SK-N-SH (cell line): ENCODE measurements around the gene ZDHHC8. TPM values are rescaled to one million over a fixed set of nuclear protein-coding genes. Genes with fewer than 3 reads are reported as not detected.

Source experiments
- CTCF ChIA-PET: fragments of 300-600, 350-600 bp; formaldehyde crosslinking; extraction: SDS; loops from one replicate; lab custom pipeline; 2021; lab: Yijun Ruan, JAX
- POLR2A ChIA-PET: fragments of 350-600 bp; sonication (Branson Sonifier 250); formaldehyde crosslinking; extraction: SDS; loops from one replicate; lab custom pipeline; 2020; ENCODE audit warnings: antibody characterized with exemption, inconsistent platforms; lab: Yijun Ruan, JAX
- DNase-seq: peaks from one replicate; pipeline ENCODE4 v3.0.0; 2012
- H2AFZ ChIP-seq: fragments of 200-600 bp; sonication (generic); 2 replicates; pipeline ENCODE4 v1.8.1; 2016; ENCODE audit warnings: antibody characterized with exemption, mild to moderate bottlenecking, low read depth
- H3F3A ChIP-seq: fragments of 200-600 bp; sonication (generic); replicated peaks from 2 replicates; pipeline ENCODE3; 2016; ENCODE audit warnings: antibody characterized with exemption, mild to moderate bottlenecking; ENCODE audit not compliant: insufficient read depth
- H3K27ac ChIP-seq, 2 experiments: fragments of 200-500 bp in 1 of 2; fragments of 200-600 bp in 1 of 2; sonication (Bioruptor generic) in 1 of 2; sonication (generic), shearing (Covaris generic) in 1 of 2; 2 replicates each; pipeline versions ENCODE4 v1.5.1 to v1.6.1; 2014 to 2016; ENCODE audit warnings: low read depth in 2 of 2, inconsistent platforms in 1 of 2, low read length in 1 of 2, mild to moderate bottlenecking in 1 of 2, mixed read lengths in 1 of 2
- H3K27me3 ChIP-seq: fragments of 200-600 bp; sonication (generic), shearing (Covaris generic); 2 replicates; pipeline ENCODE4 v1.6.1; 2016; ENCODE audit warnings: mixed run types; ENCODE audit not compliant: insufficient read depth
- H3K36me3 ChIP-seq, 2 experiments: fragments of 200-500 bp in 1 of 2; fragments of 200-600 bp in 1 of 2; sonication (Bioruptor generic) in 1 of 2; sonication (generic) in 1 of 2; replicated peaks in 1 of 2; 2 replicates each; pipeline versions ENCODE3 to v1.5.1; 2014 to 2016; ENCODE audit warnings: low read length in 1 of 2, mild to moderate bottlenecking in 1 of 2; ENCODE audit not compliant: insufficient read depth in 2 of 2, control insufficient read depth in 1 of 2
- H3K4me1 ChIP-seq, 2 experiments: fragments of 200-500 bp in 1 of 2; fragments of 200-600 bp in 1 of 2; sonication (Bioruptor generic) in 1 of 2; sonication (generic), shearing (Covaris generic) in 1 of 2; 2 replicates each; pipeline versions ENCODE4 v1.5.1 to v1.6.1; 2014 to 2016; ENCODE audit warnings: low read depth in 1 of 2, low read length in 1 of 2, mixed run types in 1 of 2; ENCODE audit not compliant: insufficient read depth in 2 of 2, control insufficient read depth in 1 of 2
- H3K4me2 ChIP-seq: fragments of 200-600 bp; sonication (generic), shearing (Covaris generic); 2 replicates; pipeline ENCODE4 v1.6.1; 2017; ENCODE audit warnings: mixed run types
- H3K4me3 ChIP-seq, 2 experiments: fragments of 200-500 bp in 1 of 2; fragments of 200-600 bp in 1 of 2; sonication (Bioruptor generic) in 1 of 2; sonication (generic), shearing (Covaris generic) in 1 of 2; 2 replicates each; pipeline versions ENCODE4 v1.5.1 to v1.8.1; 2014 to 2016; ENCODE audit warnings: low read depth in 2 of 2, inconsistent platforms in 1 of 2, low read length in 1 of 2, mild to moderate bottlenecking in 1 of 2, mixed read lengths in 1 of 2, moderate library complexity in 1 of 2
- H3K79me2 ChIP-seq: fragments of 200-600 bp; sonication (generic); 2 replicates; pipeline ENCODE4 v1.8.1; 2017; ENCODE audit warnings: mild to moderate bottlenecking; ENCODE audit not compliant: insufficient read depth
- H3K9ac ChIP-seq: fragments of 200-600 bp; sonication (generic); 2 replicates; pipeline ENCODE4 v1.6.1; 2017; ENCODE audit warnings: mixed run types
- H3K9me2 ChIP-seq: fragments of 200-600 bp; sonication (generic); 2 replicates; pipeline ENCODE4 v1.6.1; 2017; ENCODE audit warnings: mixed run types
- H3K9me3 ChIP-seq: fragments of 200-600 bp; sonication (generic); 2 replicates; pipeline ENCODE4 v1.6.1; 2017; ENCODE audit warnings: mixed run types, mild to moderate bottlenecking, moderate library complexity
- H4K20me1 ChIP-seq: fragments of 200-600 bp; sonication (generic); 2 replicates; pipeline ENCODE4 v1.6.1; 2017; ENCODE audit warnings: mild to moderate bottlenecking, mixed run types; ENCODE audit not compliant: insufficient read depth
- ELF1 ChIP-seq: IDR thresholded peaks from 2 replicates; pipeline ENCODE4 v1.4.0; 2012
- EZH2phosphoT487 ChIP-seq: fragments of 200-600 bp; sonication (generic); IDR thresholded peaks from 2 replicates; pipeline ENCODE4 v1.6.1; 2017; ENCODE audit warnings: low read depth, mixed run types, mild to moderate bottlenecking, antibody characterized with exemption, moderate library complexity, borderline replicate concordance
- FOSL2 ChIP-seq: IDR thresholded peaks from 2 replicates; pipeline ENCODE4 v1.4.0; 2012; ENCODE audit warnings: low read depth, mild to moderate bottlenecking, moderate library complexity, borderline replicate concordance
- FOXJ3 ChIP-seq: sonication (generic); formaldehyde crosslinking; IDR thresholded peaks from 2 replicates; pipeline ENCODE4 v1.5.1; 2020; ENCODE audit warnings: mild to moderate bottlenecking, missing genetic modification reagents
- GATA2 ChIP-seq: sonication (generic); formaldehyde crosslinking; IDR thresholded peaks from 2 replicates; pipeline ENCODE4 v1.5.0; 2020; ENCODE audit warnings: mild to moderate bottlenecking, missing genetic modification reagents
- IRF3 ChIP-seq: fragments of 150-350 bp; IDR thresholded peaks from 2 replicates; pipeline ENCODE4 v1.6.1; 2016; ENCODE audit warnings: mild to moderate bottlenecking, low read depth, low read length
- MXI1 ChIP-seq: IDR thresholded peaks from 2 replicates; pipeline ENCODE4 v1.6.1; 2012; ENCODE audit warnings: mild to moderate bottlenecking, low read depth, low read length, improper control_type of control experiment
- RCOR1 ChIP-seq: fragments of 150-350 bp; IDR thresholded peaks from 2 replicates; pipeline ENCODE4 v1.6.1; 2017; ENCODE audit warnings: antibody characterized with exemption, low read length
- RFX5 ChIP-seq: IDR thresholded peaks from 2 replicates; pipeline ENCODE4 v1.6.1; 2012; ENCODE audit warnings: mild to moderate bottlenecking, improper control_type of control experiment, low read length
- RXRA ChIP-seq: IDR thresholded peaks from 2 replicates; pipeline ENCODE4 v1.4.0; 2012; ENCODE audit warnings: low read depth, mild to moderate bottlenecking, borderline replicate concordance
- TAF1 ChIP-seq: IDR thresholded peaks from 2 replicates; pipeline ENCODE4 v1.6.1; 2012; ENCODE audit warnings: low read depth, mild to moderate bottlenecking, low read length, moderate library complexity, borderline replicate concordance
- USF1 ChIP-seq: IDR thresholded peaks from 2 replicates; pipeline ENCODE4 v1.4.0; 2012; ENCODE audit warnings: low read depth, borderline replicate concordance
- YY1 ChIP-seq: IDR thresholded peaks from 2 replicates; pipeline ENCODE4 v1.4.0; 2012; ENCODE audit warnings: low read depth, mild to moderate bottlenecking
- WGBS: methylation state at CpG from one replicate; pipeline ENCODE4 v1.1.6; 2017; ENCODE audit warnings: low lambda C conversion rate; 5-methylcytosine and 5-hydroxymethylcytosine counted together
- polyA plus RNA-seq, 3 experiments: library from polyadenylated mRNA; depleted of rRNA; stranded (reverse); fragments of >200 nt; gene quantifications; 2 replicates each; pipeline ENCODE4 v1.2.3, GENCODE V29; 2012

ZDHHC8 gene
- polyA plus RNA-seq, 1 of the 3 experiments (the other 2 are of a cell fraction): 65.3 TPM

- TF ChIP-seq IRF3: no peak
- no peak for TF ChIP-seq RCOR1
- no peak for TF ChIP-seq TAF1
- no peak for TF ChIP-seq YY1
- no peak for TF ChIP-seq MXI1
- Histone ChIP-seq H3K9me3 (no peaks in the 10 kb centered on the region), H3F3A (no peaks in the 10 kb centered on the region), H2AFZ (no peak overlapping the region), H3K9ac (no peak overlapping the region), H3K4me3 (no peak overlapping the region), H3K79me2 (peaks cover 71% of the 10 kb centered on the region), H4K20me1 (peaks cover 71% of the 10 kb centered on the region), H3K4me1 (peaks cover 0 to 59% of the 10 kb centered on the region in 2 experiments; a peak in 1 of 4 replicates), H3K36me3 (peaks cover 0 to 4% of the 10 kb centered on the region in 2 experiments), H3K4me2 (no peak overlapping the region), H3K27me3 (no peaks in the 10 kb centered on the region), H3K27ac (peak overlapping the region in 1 of 2 experiments; percentile 69; a peak in 1 of 4 replicates), H3K9me2 (no peaks in the 10 kb centered on the region)
- 94% methylated on average over 11 of the region's 25 CpGs for WGBS
- DNase-seq: no peak
- ChIA-PET CTCF (interaction anchor here (0.6 kb wide), 1 partner anchor 21 kb away, joined by 3 read pairs; no protein-coding TSS in a partner anchor), POLR2A (no interaction called here)
Measured at GRCh38 chr22:20135806-20136602, 4.4 kb downstream of the ZDHHC8 start.

GRCh38 chr22:20136603-20136873 lies 4.9 kb downstream of the ZDHHC8 start:
- Histone ChIP-seq H3K9ac (no peak overlapping the region), H2AFZ (no peak overlapping the region), H4K20me1 (peaks cover 71% of the 10 kb centered on the region), H3K4me1 (peaks cover 0 to 59% of the 10 kb centered on the region in 2 experiments; a peak in 1 of 4 replicates), H3F3A (no peaks in the 10 kb centered on the region), H3K9me3 (no peaks in the 10 kb centered on the region), H3K9me2 (no peaks in the 10 kb centered on the region), H3K27ac (peak overlapping the region in 1 of 2 experiments; percentile 2; a peak in 1 of 4 replicates), H3K4me3 (no peak overlapping the region), H3K79me2 (peaks cover 71% of the 10 kb centered on the region), H3K4me2 (no peak overlapping the region), H3K27me3 (no peaks in the 10 kb centered on the region), H3K36me3 (peaks cover 0 to 8% of the 10 kb centered on the region in 2 experiments)
- no peak for DNase-seq
- no peak for TF ChIP-seq FOXJ3 (CRISPR knock-in tag)
- TF ChIP-seq GATA2: no peak
- no peak for TF ChIP-seq ELF1
- TF ChIP-seq RXRA: no peak
- no peak for TF ChIP-seq FOSL2
- TF ChIP-seq USF1: no peak
- no peak for TF ChIP-seq RCOR1
- no peak for TF ChIP-seq RFX5
- no peak for TF ChIP-seq EZH2phosphoT487
- WGBS: 97% methylated on average over 5 of the region's 5 CpGs
- ChIA-PET CTCF (interaction anchor here (0.6 kb wide), 1 partner anchor 21 kb away, joined by 3 read pairs; no protein-coding TSS in a partner anchor), POLR2A (no interaction called here)
